Right ventricle myocardium superior (tissue), 1 donor: ENCODE measurements around the gene HAS3. TPM values are rescaled to one million over a fixed set of nuclear protein-coding genes. Genes with fewer than 3 reads are reported as not detected.
"Not testable (repeated sequence)": the region's sequence is repeated elsewhere in the genome, so short reads cannot be mapped to it uniquely, and the experiment has no call there.

Experiments used
- ATAC-seq: fragments of 200-7000 bp; cut with Tn5 transposase; one replicate; pipeline ENCODE4 v1.9.1; 2020; ENCODE audit warnings: mild to moderate bottlenecking; ENCODE audit not compliant: poor library complexity
- DNase-seq: peaks from one replicate; pipeline ENCODE4 v3.0.0-alpha.2; 2020
- intact Hi-C: fragments of 100-400 bp; cut with DNase I; formaldehyde crosslinking; loops from one replicate; pipeline ENCODE4 v1.11.2; 2022
- long read RNA-seq: library from polyadenylated mRNA; unstranded; transcript quantifications from one replicate; pipeline ENCODE4 v2.0.0, GENCODE V29; 2021
- total RNA-seq: library from RNA; stranded (reverse); fragmentation: NEBNext Ultra II Directional; extraction: Animal tissue kit (Norgen Biotek cat#: 25700); gene quantifications from one replicate; pipeline ENCODE4 v1.2.1, GENCODE V29; 2021
- donor health status: DM: no; HTN: yes; CAD: no; lungs with severe emphysema.

The HAS3 gene, protein sequence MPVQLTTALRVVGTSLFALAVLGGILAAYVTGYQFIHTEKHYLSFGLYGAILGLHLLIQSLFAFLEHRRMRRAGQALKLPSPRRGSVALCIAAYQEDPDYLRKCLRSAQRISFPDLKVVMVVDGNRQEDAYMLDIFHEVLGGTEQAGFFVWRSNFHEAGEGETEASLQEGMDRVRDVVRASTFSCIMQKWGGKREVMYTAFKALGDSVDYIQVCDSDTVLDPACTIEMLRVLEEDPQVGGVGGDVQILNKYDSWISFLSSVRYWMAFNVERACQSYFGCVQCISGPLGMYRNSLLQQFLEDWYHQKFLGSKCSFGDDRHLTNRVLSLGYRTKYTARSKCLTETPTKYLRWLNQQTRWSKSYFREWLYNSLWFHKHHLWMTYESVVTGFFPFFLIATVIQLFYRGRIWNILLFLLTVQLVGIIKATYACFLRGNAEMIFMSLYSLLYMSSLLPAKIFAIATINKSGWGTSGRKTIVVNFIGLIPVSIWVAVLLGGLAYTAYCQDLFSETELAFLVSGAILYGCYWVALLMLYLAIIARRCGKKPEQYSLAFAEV
- 0.19 TPM for total RNA-seq
- long read RNA-seq, result 0 reads

DNA sequence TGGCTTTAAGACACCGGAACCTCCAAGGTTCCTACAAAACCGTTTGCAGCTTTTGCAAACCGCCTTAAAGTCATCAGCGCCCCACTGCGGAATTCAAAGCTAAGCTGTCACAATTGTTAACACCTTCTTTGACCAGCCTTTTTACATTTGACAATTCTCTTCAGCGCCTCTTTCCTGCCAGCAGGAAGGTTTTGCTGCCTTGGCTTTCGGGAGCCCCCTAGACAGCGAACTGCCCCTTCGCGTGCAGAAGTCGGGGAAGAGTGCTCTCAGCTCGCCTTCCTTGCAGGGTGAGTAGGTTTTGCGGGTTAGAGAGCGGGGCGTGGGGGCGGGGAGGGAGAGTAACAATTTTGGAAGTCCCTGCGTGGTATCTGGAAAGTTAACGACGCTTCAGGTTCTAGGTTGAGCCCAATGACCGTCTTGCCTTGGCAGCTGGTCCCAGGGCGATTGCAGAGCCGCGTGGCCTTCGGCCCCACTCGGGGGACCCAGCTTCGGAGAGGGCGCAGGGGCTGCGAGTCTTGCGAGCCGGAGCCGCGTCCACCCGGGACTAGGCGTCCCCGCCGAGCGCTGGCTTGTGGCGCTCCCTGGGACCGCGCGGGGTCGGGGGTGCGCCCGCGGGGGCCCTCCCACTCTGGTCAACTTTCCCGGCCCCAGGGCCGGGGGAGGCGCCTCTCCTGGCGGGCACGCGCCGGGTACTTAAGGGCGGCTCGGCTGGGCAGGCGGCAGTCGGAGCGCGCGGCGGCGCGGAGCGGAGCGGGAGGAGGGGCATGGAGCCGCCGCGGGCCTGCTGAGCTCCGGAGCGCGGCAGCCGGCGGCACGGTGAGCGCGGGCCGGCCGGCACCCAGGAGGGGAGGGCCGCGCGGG lies at the start of gene HAS3:
Gene HAS3, plus strand, starts transcription at position 153 of the 861 bp plus-strand sequence. CDS start 3,743 bp downstream, outside the sequence.
- ATAC-seq (peak; percentile 89), DNase-seq (no peak)
- intact Hi-C loops, result no loop called here

DNA sequence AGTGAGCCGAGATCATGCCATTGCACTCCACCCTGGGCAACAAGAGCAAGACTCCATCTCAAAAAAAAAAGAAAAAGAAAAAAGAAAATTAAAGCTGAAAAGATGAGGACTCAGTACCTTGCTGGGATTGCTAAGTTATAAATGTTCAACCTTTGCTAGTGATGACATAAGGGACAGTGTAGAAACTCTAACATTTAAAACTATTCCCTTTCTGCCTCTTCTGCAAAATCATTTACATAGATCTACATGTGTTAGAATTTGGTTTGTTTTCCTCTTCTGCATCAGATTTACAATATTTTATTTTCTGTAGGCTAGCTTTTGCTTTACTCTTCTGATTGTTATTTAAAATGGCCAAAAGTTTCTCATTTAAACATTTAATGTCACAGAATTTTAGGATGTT lies 49.5 kb upstream of the HAS3 start:
- intact Hi-C loops, result no loop called here
- ATAC-seq (no peak), DNase-seq (no peak)

GRCh38 chr16:69056421-69056820 lies 49.0 kb upstream of the HAS3 start:
- intact Hi-C loops, result no loop called here

DNA sequence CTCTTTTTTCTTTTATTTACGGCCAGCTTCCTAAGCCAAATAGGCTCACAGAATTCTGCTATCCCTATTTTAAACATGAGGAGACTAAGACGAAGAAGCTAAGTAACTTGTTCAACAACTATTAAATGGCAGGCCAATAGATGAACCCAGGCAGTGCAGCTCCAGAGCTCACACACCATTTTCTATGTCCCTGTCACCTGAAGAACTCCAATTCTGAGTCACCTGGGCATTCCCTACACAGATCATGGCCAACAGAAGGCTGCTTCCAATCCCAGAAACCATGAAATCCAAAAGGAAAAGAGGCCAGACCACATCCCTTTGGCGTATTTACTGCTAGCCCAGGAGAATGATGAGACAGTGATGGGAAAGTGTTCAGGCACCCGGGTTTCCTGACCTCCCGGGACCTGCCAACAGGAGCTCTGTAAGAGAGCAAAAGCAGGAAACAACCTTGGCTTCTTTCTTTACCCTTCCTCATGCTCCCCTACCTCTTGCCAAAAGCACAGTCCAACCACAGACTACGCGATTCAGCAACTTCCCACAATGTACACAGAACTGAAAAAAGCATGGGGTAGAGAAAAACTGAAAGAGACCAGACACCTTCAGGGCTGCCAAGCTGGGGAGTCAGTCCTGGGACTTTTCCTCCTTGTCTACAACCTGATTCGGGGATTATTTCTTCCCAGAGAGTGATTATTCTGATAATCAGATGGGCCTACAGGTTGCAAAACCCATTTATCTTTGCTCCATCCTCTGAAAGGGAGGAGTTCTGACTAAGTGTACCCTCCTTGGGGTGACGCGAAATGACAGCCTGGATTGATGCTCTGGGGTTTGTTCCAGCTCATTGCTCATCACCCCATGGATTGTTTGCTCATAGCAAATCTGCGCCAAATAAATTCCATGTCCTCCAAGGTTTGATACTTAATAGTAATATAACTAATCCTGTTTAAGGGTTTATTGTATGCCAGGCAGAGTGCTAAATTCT lies 47.8 kb upstream of the HAS3 start:
- intact Hi-C loops, result no loop called here
- no peak for DNase-seq
- no peak for ATAC-seq

More at GRCh38 chr16:69056421-69056820, 49.0 kb upstream of the HAS3 start:
- no peak for DNase-seq
- ATAC-seq, result no peak

DNA sequence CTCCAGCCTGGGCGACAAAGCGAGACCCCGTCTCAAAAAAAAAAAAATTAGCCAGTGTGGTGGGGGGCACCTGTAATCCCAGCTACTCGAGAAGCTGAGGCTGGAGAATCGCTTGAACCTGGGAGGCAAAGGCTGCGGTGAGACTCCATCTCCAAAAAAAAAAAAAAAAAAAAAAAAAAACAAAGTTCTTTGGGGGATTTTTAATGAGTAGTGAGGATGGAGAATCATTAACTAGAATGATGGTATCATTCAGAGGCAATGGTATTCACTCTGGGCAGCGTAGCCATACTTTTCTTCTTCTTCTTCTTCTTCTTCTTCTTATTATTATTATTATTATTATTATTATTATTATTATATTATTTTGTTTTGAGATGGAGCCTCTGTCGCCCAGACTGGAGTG lies 42.0 kb upstream of the HAS3 start:
- intact Hi-C loops, ATAC-seq, DNase-seq: not testable (repeated sequence)

DNA sequence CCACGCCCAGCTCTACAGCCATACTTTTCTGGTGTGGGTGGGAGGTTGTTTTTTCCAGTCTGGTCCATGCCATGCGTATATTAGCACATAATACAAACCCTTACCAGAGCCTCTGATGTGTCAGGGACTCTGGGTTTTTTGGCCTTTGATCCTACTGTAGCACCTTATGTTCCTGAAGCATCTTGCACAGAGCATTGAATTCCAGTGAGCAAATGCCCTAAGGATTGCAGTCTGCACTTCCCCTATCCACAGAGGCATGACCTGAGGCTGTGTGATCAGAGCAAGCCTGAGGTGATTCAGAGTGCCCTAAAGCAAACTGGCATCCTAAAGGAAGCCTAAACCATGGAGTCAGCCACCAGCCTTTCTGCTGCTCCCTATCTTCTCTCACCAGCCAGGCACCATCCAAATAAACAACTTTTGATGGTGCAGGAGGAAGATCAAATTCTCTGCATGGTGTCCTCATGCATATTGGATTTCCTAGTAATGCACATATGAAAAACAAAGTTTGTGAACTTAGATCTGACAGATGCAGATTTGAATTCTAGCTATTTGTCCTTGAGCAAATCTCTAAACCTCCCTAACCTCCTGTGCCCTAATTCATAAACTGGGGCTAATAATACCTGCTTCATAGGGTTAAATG lies 41.2 kb upstream of the HAS3 start:
- ATAC-seq (no peak), DNase-seq (no peak)
- intact Hi-C loops, result no loop called here

DNA sequence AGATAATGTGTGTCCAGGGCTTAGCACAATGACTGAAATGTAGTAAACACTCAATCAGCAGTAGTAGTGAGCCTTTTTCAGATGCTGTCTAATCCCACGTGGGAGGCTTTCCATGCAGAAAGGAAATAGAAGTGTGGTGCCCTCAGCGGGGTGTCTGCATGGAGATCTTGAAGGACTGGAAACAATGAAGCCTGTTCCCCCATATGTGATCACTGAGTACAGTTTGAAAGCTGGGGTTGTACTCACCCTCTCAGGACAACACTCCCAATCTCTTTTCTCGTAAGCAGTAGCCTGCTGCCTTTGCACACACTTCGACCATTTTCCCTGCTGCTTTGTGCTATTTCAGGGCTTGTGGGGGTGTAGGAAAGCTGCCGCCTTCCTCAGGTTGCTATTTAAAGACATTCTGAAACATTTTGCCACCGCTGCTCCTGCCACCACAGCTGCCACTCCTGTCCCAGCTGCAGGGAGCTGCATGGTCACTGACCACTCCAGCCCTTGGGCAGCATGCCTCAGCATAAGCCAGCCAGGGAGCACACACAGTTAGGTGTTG lies 40.6 kb upstream of the HAS3 start:
- intact Hi-C loops, result no loop called here
- DNase-seq (peak; percentile 46), ATAC-seq (peak; percentile 77)

- DNase-seq, result no peak
- intact Hi-C loops, result no loop called here
- ATAC-seq, result no peak
Measured at GRCh38 chr16:69069504-69069903, 35.9 kb upstream of the HAS3 start.

DNA sequence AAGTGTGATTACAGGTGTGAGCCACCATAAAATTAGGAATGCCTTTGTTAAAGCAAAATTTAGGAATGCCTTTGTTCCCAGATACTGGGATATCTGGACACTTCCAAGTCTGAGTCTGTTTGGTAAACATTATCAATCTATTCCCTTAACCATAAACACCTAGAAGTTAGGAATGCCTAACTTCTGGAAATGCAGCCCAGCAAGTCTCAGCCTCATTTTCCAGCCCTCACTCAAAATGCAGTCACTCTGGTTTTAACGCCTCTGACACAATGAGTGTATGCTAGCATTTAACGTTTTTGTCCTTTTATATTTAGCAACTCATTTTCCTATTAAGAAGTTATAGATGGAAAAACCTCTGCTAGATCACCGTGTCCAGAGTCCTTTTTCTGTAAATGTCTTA lies 34.4 kb upstream of the HAS3 start:
- intact Hi-C loops, result no loop called here
- ATAC-seq (no peak), DNase-seq (no peak)

GRCh38 chr16:69072640-69072974 lies 32.8 kb upstream of the HAS3 start:
- ATAC-seq (no peak), DNase-seq (no peak)
- intact Hi-C loops, result no loop called here

DNA sequence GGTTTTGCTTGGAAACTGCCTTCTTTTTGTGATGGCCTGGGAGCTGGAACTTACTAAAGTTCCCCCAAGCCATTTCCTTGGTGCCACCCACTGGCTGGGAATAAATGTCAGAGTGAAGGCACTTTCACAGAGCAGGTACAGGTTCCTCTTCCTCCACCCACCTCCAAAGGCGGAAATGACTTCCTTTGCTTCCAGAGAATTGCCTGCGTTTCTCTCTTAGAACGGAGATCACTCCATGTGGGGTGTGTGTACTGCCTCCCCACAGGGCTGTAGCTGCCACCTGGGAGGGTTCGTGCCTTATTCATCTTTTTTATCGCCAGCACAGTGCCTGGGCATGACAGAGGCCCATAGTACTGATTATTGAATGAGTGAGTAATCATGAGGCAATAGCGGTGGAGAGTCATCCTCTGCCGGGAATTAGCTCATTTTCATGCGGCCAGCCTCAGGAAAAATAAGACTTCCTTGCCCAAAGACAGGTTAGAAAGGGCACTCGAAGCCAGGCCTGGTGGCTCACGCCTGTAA lies 32.2 kb upstream of the HAS3 start:
- DNase-seq (no peak), ATAC-seq (no peak)
- intact Hi-C loops, result no loop called here

GRCh38 chr16:69077251-69077650 lies 28.2 kb upstream of the HAS3 start:
- DNase-seq, result no peak
- intact Hi-C loops, result no loop called here
- ATAC-seq, result no peak

DNA sequence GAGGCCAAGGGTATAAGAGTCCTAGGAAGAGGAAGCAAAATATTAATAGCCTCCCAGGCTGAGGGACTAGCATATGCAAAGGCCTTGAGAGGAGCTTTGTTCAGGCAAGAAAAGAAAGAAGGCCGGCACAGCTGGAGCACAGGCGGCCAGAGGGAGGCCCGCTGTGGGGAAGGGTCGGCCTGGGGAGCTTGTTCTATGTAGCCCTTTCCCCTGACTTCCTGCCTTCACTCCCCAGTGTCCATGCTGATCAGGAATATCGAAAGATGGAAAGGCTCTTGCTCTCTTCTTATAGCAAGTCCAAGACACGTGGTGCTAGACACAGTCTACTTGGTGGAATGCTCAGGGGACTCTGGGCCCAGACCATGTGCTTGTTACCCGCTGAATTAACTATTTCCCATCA lies 27.4 kb upstream of the HAS3 start:
- DNase-seq (no peak), ATAC-seq (no peak)
- intact Hi-C loops, result no loop called here

DNA sequence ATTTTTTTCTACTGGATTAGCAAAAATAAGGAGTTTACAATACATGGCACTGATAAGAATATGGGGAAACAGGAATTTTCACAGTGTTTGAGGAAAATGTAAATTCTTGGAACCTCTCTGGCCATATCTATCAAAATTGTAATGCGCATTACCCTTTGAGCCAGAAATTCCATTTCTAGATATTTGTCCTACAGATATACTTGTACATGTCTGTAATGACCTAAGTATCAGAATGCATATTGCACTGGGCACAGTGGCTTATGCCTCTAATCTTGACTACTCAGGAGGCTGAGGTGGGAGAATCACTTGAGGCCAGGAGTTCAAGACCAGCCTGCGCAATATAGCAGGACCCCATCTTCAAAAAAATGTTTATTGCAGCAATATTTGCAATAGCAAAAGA lies 25.8 kb upstream of the HAS3 start:
- intact Hi-C loops, result no loop called here
- ATAC-seq (no peak), DNase-seq (no peak)

DNA sequence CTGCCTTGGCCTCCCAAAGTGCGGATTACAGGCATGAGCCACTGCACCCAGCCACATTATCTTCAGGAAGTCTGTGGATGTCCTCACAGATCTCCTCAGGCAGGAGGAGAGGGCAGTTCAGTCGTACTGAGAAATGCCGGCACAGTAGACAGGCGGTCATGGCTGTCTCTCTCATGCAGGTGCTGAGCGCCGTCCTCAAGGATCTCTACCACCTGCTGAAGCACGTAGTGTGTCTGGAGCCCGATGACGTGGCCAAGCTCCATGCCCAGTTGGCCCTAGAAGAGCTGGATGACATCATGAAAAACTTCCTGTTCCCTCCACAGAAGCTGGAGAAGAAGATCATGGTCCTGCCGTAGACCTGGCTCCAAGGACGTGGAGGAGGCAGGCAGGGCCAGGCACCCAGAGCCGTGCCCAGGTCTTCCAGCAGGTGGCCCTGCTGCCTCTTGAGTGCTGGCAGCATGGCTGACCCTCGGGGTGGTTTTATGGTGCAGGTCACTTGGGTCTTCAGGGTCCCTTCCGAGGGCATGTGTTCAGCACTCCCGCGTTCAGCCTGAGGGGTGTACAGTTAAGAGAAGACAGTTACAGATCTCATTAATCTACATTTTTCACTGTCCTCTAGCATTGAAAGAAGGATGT lies 22.0 kb upstream of the HAS3 start:
- intact Hi-C loops, result no loop called here
- no peak for ATAC-seq

DNA sequence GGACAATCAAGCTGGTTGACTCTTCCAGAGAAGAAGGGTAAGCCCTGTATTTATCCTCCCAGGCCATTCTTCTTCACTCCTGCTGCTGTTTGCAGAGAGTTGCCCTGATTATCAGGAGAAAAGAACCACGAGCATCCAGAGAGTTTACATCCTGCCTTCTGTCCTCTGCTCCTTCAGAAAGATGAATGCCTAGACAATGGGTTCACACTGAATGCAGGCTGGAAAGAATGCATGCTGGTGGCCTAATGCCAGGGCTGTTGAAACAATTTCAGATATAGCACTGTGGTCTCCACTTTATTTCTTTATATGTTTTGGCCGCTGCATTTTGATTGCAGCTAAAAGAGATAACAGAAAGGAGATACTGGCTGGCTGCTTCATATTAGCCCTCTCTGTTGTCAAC lies 21.2 kb upstream of the HAS3 start:
- ATAC-seq, result no peak
- no peak for DNase-seq
- intact Hi-C loops, result no loop called here

More for the DNA sequence above, 22.0 kb upstream of the HAS3 start:
- DNase-seq, result no peak

DNA sequence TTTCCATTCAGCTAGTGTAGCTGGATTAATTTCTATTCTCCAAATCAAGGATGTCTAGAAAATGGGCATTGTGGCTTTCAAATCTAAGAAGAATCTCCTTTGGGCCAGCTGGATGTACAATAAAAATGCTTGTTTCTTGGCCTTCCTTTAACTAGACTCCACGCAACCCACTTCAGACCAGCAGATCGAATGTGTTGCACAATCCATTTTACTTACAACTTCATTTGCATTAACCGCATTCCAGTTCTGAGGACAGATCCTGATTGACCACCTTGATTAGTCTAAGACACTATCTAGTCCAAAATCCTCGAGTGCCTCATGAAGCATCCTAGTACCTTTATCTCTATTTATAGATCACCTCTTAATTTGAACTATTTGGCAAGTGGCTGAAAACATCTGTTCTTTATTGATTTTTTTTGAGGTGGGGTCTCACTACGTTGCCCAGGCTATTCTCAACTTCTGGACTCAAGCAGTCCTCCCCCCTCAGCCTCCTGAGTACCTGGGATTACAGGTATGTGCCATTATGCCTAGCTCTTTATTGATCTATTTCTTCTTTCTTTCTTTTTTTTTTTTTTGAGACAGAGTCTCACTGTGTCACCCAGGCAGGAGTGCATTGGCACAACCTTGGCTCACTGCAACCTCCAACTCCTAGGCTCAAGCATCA lies 20.3 kb upstream of the HAS3 start:
- ATAC-seq, result no peak
- no peak for DNase-seq
- intact Hi-C loops, result no loop called here
